ENCODE measurements around the gene SPATS1.

SPATS1 gene

GRCh38 chr6:44333942-44334341 lies 8.5 kb upstream of the SPATS1 start (continued):
- TF ChIP-seq TSHZ2 (CRISPR knock-in tag; IDR thresholded peaks at IDR 0.05) = no peak
- TF ChIP-seq SNAI2 (CRISPR knock-in tag; IDR thresholded peaks at IDR 0.05) = no peak

GRCh38 chr6:44335631-44336030 lies 6.8 kb upstream of the SPATS1 start:
- no peak for TF ChIP-seq CSDC2 (CRISPR knock-in tag; IDR thresholded peaks at IDR 0.05)
- ATAC-seq = no peak

GRCh38 chr6:44338228-44339122 lies 4.0 kb upstream of the SPATS1 start:
- no peak for TF ChIP-seq ESRRG (CRISPR knock-in tag; IDR thresholded peaks at IDR 0.05)
- no peak for TF ChIP-seq ZC3H10 (CRISPR knock-in tag; IDR thresholded peaks at IDR 0.05)
- no peak for TF ChIP-seq TOX (CRISPR knock-in tag; IDR thresholded peaks at IDR 0.05; ENCODE audit: borderline replicate concordance)
- TF ChIP-seq PPARA (CRISPR knock-in tag; IDR thresholded peaks at IDR 0.05; ENCODE audit: borderline replicate concordance) = no peak
- TF ChIP-seq ZNF565 (CRISPR knock-in tag; conservative IDR thresholded peaks at IDR 0.05; ENCODE audit: low read depth) = no peak
- TF ChIP-seq RARB (CRISPR knock-in tag; IDR thresholded peaks at IDR 0.05) = no peak
- no peak for TF ChIP-seq CSDC2 (CRISPR knock-in tag; IDR thresholded peaks at IDR 0.05)
- TF ChIP-seq SNAI2 (CRISPR knock-in tag; IDR thresholded peaks at IDR 0.05) = no peak
- TF ChIP-seq GLIS3 (CRISPR knock-in tag; IDR thresholded peaks at IDR 0.05) = no peak
- TF ChIP-seq CSRNP3 (CRISPR knock-in tag; IDR thresholded peaks at IDR 0.05) = no peak
- no peak for TF ChIP-seq BACH2 (CRISPR knock-in tag; IDR thresholded peaks at IDR 0.05; ENCODE audit: borderline replicate concordance)
- no peak for TF ChIP-seq ZNF70 (CRISPR knock-in tag; IDR thresholded peaks at IDR 0.05)
- no peak for TF ChIP-seq ISL1 (CRISPR knock-in tag; IDR thresholded peaks at IDR 0.05)
- TF ChIP-seq PATZ1 (CRISPR knock-in tag; IDR thresholded peaks at IDR 0.05; ENCODE audit: borderline replicate concordance) = no peak
- TF ChIP-seq ARNTL (CRISPR knock-in tag; IDR thresholded peaks at IDR 0.05; ENCODE audit: borderline replicate concordance, low read depth) = no peak
- no peak for TF ChIP-seq ZFP3 (CRISPR knock-in tag; IDR thresholded peaks at IDR 0.05)
- peak; percentile 93 for ATAC-seq

- ATAC-seq = no peak
- TF ChIP-seq POU6F1 (CRISPR knock-in tag; IDR thresholded peaks at IDR 0.05; ENCODE audit: borderline replicate concordance, low read depth) (no peak), PPARA (CRISPR knock-in tag; IDR thresholded peaks at IDR 0.05; ENCODE audit: borderline replicate concordance) (no peak), ZNF8 (CRISPR knock-in tag; IDR thresholded peaks at IDR 0.05) (no peak), TCF4 (CRISPR knock-in tag; IDR thresholded peaks at IDR 0.05; ENCODE audit: borderline replicate concordance) (no peak), CSDC2 (CRISPR knock-in tag; IDR thresholded peaks at IDR 0.05) (no peak)
These were observed 3.1 kb upstream of the SPATS1 start for GRCh38 chr6:44339301-44339700.

All from SK-N-SH treated with all-trans-retinoic acid at 6 μM for 48 hours (cell line).